ENCODE measurements around the gene SRPX2. TPM values are rescaled to one million over a fixed set of nuclear protein-coding genes. Genes with fewer than 3 reads are reported as not detected.

SRPX2 gene
- polyA plus RNA-seq, 3 donors: 13.4 to 15.0 (median 14.3) TPM

Other genes with a start within 250 kb of the SRPX2 start
- gene PCDH19, start 233.9 kb upstream of the SRPX2 start, polyA plus RNA-seq (ENCODE audit: insufficient read length in 3 of 3): 1 to 10 TPM; 2.1 to 3.2 (median 2.8) TPM
- 1 to 10 TPM; 1.9 to 3.5 (median 2.6) TPM for gene TNMD, start 59.3 kb upstream of the SRPX2 start, polyA plus RNA-seq (ENCODE audit: insufficient read length in 3 of 3)
- gene TSPAN6, start 7.4 kb upstream of the SRPX2 start, polyA plus RNA-seq (ENCODE audit: insufficient read length in 3 of 3): 100 to 1,000 TPM; 138 to 186 (median 151) TPM
- gene SYTL4, start 87.9 kb downstream of the SRPX2 start, polyA plus RNA-seq (ENCODE audit: insufficient read length in 3 of 3): 10 to 100 TPM; 18.6 to 24.2 (median 21.4) TPM
- gene CSTF2, start 176.2 kb downstream of the SRPX2 start, polyA plus RNA-seq (ENCODE audit: insufficient read length in 3 of 3): 10 to 100 TPM; 20.1 to 22.9 (median 22.6) TPM
- under 1 TPM; 0.69 to 0.90 (median 0.79) TPM for gene NOX1, start 230.2 kb downstream of the SRPX2 start, polyA plus RNA-seq (ENCODE audit: insufficient read length in 3 of 3)